Right renal pelvis (tissue), 4 donors: ENCODE data around the gene KNDC1. TPM values are rescaled to one million over a fixed set of nuclear protein-coding genes. Genes with fewer than 3 reads are reported as not detected.

Source experiments
- DNase-seq, 4 donors: peaks; one replicate each; pipeline ENCODE4 v3.0.0-alpha.2; 2013; ENCODE audit warnings: low read depth in 4 of 4, low spot score in 3 of 4, missing footprints in 1 of 4
- polyA plus RNA-seq, 4 donors: library from polyadenylated mRNA; unstranded; fragments of 120-200 nt; gene quantifications; one replicate each; pipeline ENCODE4 v1.2.1, GENCODE V29; 2013; ENCODE audit not compliant: insufficient read length in 4 of 4

Gene KNDC1
- polyA plus RNA-seq, 4 donors, result 5.9 to 9.9 (median 7.1) TPM

DNA sequence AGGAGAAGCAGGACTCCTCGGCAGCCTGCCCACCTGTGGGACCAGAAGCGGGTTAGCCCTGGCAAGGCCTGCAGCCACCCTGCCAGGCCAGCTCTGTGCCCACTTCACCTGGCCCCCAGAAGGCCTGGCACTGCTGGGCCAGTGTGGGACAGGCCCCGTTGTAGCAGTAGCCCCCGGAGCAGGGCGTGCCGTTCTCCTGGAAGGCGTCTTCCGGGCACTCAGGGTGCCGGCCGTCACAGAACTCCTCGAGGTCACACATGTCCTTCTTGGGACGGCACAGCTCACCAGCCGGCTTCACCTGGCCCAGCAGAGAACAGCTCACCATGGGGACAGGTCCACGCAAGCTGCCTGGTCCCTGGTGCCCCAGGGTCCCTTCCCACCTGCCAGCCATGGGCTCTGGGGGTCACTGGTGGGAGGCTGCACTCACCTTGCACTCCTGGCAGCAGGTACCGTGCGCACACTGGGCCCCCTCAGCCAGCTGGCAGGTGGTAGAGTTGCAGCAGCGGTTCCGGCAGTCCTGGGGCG, 110.8 kb downstream of the KNDC1 start:
- DNase-seq, result no peak

DNA sequence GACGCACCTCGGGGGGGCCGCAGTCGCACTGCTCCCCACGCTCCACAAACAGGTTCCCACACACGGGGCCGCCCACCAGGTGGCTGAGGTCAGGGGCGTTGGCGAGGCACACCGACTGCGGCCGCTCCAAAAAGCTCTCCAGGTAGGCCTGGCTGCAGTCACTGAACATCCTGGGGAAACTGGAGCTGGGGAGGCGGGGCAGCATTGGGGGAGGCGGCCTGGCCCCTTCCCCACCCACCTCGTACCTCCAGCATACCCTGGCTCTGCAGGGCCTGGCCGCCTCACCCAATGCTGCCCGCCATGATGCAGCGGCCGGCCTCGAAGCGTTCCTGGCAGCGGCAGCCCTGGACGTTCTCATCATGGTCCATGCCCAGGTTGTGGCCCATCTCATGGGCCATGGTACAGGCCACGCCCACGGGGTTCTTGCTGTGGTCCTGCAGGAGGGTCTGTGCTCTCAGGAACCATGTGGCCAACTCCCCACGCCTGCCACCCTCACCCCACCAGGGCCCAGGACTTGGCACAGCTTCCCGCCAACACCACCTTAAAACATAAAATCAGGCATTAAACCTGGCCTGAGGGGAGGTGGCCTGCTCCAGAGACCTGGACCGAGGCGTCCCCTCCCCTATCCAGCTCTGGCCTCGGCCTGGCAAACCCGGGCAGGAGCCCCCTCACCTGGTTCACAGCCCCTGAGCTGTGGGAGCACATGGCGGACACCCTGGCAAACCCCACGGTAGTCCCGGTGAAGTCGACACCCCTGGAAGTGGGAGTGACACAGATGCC, 111.7 kb downstream of the KNDC1 start:
- DNase-seq, result no peak

DNA sequence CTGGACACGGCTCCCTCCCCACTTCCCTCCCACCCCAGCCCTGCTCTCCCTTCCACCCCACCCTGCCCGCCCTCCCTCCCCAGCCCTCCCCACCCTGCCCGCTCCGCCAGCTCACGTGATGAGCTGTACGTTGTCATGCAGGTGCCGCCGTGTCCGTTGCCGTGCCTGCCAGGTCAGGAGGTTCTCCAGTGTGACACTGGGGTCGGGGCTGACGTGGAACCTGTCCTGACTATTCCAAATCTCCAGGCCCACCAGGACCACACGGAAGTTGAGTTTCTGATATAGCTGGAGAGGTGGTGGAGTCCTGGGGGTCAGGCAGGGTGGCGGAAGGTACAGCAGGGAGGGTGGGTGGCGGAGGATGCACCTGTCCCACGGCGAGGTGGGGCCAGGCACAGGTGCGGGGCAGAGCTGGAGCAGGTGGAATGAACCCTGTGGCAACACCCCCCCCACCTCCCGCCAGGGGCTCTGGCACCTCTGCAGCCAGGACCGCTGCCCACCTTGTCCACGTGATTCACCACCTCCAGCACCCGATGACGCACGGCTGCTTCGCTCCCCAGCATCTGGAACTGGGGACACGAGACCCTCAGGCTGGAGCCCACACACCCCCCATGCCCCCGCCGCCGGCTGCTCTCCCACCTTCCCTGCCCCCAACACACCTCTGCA, 112.4 kb downstream of the KNDC1 start:
- no peak for DNase-seq

DNA sequence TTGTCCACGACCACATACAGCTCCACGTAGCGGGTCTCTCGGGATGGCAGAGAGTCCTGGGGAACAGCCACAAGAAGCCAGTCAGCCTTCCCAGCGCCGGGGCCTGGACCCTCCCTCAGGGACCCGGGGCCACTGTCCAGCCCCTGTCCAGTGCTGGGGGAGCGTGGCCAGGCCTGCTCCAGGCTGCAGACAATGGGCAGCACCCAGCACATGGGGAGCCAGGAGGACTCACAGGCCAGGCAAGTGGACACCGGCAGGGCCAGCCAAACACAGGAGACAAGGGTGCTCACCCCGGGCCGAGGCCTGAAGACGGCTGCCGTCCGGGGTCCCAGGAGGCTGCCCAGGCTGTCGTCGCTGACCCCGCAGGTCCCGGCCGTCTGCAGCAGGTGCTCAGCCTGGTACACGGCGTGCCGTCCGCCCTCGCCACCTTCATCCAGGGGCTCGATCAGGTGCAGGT, 113.0 kb downstream of the KNDC1 start:
- DNase-seq, result no peak

DNA sequence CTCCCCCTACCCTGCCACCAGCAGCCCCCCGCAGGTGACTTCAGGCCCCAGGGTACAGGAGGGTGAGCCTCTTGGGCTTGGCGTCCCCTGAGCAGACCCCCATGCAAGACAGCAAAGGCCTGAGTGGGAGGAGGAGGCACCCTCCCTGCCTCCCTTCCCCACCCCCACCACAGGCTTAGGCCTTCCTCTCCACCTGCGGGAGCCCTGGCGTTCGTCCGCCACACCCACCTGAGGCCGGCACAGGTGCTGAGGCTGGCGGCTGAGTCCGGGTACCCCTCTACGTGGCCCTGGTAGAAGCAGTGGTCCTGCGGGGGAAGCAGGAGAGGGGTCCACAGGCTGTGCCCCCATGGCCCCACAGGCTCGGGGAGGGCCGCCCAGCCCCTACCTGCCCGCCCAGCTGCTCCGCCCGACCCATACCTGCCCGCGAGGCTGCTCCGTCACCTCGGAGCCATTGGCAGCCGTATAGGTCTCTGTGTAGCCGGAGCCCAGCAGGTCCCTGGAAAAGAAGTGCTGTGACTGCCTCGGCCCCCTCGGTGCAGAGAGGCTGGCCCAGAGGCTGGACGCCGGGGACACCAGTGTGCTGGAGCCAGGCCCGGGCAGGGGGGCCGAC, 113.6 kb downstream of the KNDC1 start:
- DNase-seq, result no peak

DNA sequence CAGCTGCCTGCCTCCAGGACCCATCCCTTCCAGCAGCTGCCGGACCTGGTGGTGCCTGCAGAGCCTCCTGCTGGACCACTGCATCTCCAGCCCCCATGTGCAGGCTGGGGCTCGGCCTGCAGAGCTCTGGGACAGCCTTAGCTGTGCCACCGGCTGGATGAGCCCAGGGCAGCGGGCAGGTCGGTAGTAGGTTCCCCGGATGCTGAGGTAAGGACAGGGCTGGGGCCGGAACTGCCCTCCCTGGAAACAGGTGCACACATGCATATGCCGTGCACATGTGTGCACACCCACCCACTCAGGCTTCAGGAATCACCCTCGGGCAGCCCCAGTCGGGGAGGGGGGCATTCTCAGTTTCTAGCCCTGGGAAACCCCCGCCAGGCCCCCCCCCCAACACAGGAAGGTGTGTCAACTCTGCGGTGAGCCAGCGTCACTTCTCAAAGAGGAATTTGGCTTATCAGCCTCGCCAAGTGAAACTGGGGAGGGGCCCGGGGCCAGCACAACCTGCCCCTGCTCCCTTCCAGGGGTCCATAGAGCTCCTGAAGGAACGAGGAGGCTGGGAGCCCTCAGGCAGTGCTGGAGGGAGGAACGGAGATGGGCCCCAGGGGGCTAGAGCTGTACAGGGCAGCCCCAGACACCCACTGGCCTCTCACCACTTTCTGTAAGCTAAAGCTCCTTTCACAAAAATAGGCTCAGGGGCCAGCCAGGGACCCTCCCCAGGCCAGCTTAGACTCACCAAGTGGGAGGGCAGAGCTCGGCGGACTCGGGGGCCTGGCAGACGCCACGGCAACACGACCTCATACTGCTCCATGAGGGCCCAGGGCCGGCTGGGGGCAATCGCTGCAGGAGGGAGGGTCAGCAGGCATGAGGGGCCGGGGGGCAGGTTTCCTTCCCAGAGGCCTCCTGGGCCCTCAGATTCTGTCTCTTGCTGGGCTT, 115.0 kb downstream of the KNDC1 start:
- DNase-seq, result no peak

DNA sequence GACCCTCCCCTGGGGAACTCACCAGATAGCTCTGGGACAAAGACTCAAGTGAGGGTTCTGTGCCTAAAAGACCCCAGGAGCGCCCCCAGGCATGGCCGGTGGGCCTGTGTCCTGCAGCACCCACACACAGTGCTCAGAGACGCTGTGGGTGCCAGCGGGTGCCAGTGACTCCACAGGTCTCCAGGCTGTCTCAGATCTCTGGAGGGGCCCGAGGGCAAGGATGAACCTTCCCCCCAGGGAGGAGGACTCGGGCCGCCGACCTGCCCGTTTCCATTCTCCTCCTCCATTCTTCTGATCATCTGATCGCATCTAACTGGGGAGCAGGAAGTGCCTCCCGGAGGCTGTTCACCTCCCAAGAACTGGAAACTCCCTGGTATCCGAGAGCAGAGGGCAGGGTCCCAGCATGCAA, 115.7 kb downstream of the KNDC1 start:
- no peak for DNase-seq

Other genes starting within 250 kb of the KNDC1 start
- gene CFAP46, start 217.6 kb upstream of the KNDC1 start, polyA plus RNA-seq, result 1 to 10 TPM; 7.2 to 9.9 (median 8.4) TPM
- 1 to 10 TPM; 1.2 to 1.9 (median 1.5) TPM for gene ADGRA1, start 72.3 kb upstream of the KNDC1 start, polyA plus RNA-seq
- gene UTF1, start 70.0 kb downstream of the KNDC1 start, polyA plus RNA-seq, result under 1 TPM in 1 of 4 donors, not detected in 3; 0.26 TPM
- under 1 TPM; 0.06 to 0.24 (median 0.18) TPM for gene VENTX, start 77.6 kb downstream of the KNDC1 start, polyA plus RNA-seq
- gene ADAM8, start 116.6 kb downstream of the KNDC1 start, polyA plus RNA-seq, result 1 to 10 TPM; 2.2 to 2.7 (median 2.5) TPM
- gene TUBGCP2, start 148.7 kb downstream of the KNDC1 start, polyA plus RNA-seq, result 10 to 100 TPM; 59.3 to 66.0 (median 62.4) TPM
- gene ZNF511, start 148.7 kb downstream of the KNDC1 start, polyA plus RNA-seq, result 10 to 100 TPM; 32.9 to 41.8 (median 38.8) TPM
- under 1 TPM in 3 of 4 donors, not detected in 1; 0.19 to 0.38 (median 0.21) TPM for gene CALY, start 176.7 kb downstream of the KNDC1 start, polyA plus RNA-seq
- gene PRAP1, start 187.2 kb downstream of the KNDC1 start, polyA plus RNA-seq, result 1 to 10 TPM; 2.4 to 5.7 (median 4.0) TPM
- 10 to 100 TPM; 14.7 to 28.7 (median 18.1) TPM for gene FUOM, start 197.8 kb downstream of the KNDC1 start, polyA plus RNA-seq
- 100 to 1,000 TPM; 140 to 163 (median 150) TPM for gene ECHS1, start 213.1 kb downstream of the KNDC1 start, polyA plus RNA-seq
- gene PAOX, start 219.0 kb downstream of the KNDC1 start, polyA plus RNA-seq, result 1 to 10 TPM; 5.5 to 7.6 (median 5.8) TPM
- gene MTG1, start 233.9 kb downstream of the KNDC1 start, polyA plus RNA-seq, result 10 to 100 TPM; 63.9 to 73.6 (median 67.1) TPM